Measurements from ENCODE around the gene JMY.

GRCh38 chr5:79285285-79285684 is 49.4 kb downstream of the JMY start:
- TF ChIP-seq, protein P1, sequence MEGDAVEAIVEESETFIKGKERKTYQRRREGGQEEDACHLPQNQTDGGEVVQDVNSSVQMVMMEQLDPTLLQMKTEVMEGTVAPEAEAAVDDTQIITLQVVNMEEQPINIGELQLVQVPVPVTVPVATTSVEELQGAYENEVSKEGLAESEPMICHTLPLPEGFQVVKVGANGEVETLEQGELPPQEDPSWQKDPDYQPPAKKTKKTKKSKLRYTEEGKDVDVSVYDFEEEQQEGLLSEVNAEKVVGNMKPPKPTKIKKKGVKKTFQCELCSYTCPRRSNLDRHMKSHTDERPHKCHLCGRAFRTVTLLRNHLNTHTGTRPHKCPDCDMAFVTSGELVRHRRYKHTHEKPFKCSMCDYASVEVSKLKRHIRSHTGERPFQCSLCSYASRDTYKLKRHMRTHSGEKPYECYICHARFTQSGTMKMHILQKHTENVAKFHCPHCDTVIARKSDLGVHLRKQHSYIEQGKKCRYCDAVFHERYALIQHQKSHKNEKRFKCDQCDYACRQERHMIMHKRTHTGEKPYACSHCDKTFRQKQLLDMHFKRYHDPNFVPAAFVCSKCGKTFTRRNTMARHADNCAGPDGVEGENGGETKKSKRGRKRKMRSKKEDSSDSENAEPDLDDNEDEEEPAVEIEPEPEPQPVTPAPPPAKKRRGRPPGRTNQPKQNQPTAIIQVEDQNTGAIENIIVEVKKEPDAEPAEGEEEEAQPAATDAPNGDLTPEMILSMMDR (IDR thresholded peaks at IDR 0.05; ENCODE audit: low read length) = no peak
- TF ChIP-seq EZH2 (optimal IDR thresholded peaks at IDR 0.05; ENCODE audit: low read depth, low read length) (no peak), EZH2phosphoT487 (IDR thresholded peaks at IDR 0.05; ENCODE audit: low read length) (no peak)

All from MM.1S (cell line).